T-helper 1 cell treated with Interleukin-12 subunit alpha and Interleukin-12 subunit beta and Interleukin-4 antibody, amounts not matched to agents 30 μg/mL and 1 μg/mL, for 36 hours (primary cell): ENCODE measurements around the gene TNFRSF18.

Experiments
- H3K27ac Mint-ChIP-seq: one replicate; pipeline ENCODE4 v1.8.0; 2021; ENCODE audit warnings: mild to moderate bottlenecking, mixed read lengths
- H3K27me3 Mint-ChIP-seq: one replicate; pipeline ENCODE4 v1.8.0; 2021; ENCODE audit warnings: low read depth, mixed read lengths
- H3K36me3 Mint-ChIP-seq: one replicate; pipeline ENCODE4 v1.8.0; 2021; ENCODE audit warnings: low read depth, mixed read lengths
- H3K4me1 Mint-ChIP-seq: one replicate; pipeline ENCODE4 v1.8.0; 2021; ENCODE audit warnings: low read depth, mixed read lengths
- H3K4me3 Mint-ChIP-seq: one replicate; pipeline ENCODE4 v1.8.0; 2021; ENCODE audit warnings: mild to moderate bottlenecking, moderate library complexity, mixed read lengths
- H3K9me3 Mint-ChIP-seq: one replicate; pipeline ENCODE4 v1.8.0; 2021; ENCODE audit warnings: mixed read lengths

TNFRSF18 gene

GRCh38 chr1:1236176-1236763 is 29.9 kb upstream of the TNFRSF18 start:
- Mint-ChIP-seq H3K9me3 (no peaks in the 10 kb centered on the region), H3K27ac (no peak overlapping the region), H3K4me3 (no peak overlapping the region), H3K4me1 (peaks cover 6% of the 10 kb centered on the region), H3K36me3 (peaks cover 12% of the 10 kb centered on the region), H3K27me3 (no peaks in the 10 kb centered on the region)

- Mint-ChIP-seq H3K27ac (no peak overlapping the region), H3K4me1 (peaks cover 13% of the 10 kb centered on the region), H3K27me3 (no peaks in the 10 kb centered on the region), H3K4me3 (no peak overlapping the region), H3K36me3 (peaks cover 16% of the 10 kb centered on the region), H3K9me3 (no peaks in the 10 kb centered on the region)
Observed at GRCh38 chr1:1235016-1235744, 28.8 kb upstream of the TNFRSF18 start.

GRCh38 chr1:1234180-1234808 is 27.9 kb upstream of the TNFRSF18 start:
- peaks cover 24% of the 10 kb centered on the region for H3K36me3 Mint-ChIP-seq
- H3K4me3 Mint-ChIP-seq = peak overlapping the region; percentile 14
- H3K4me1 Mint-ChIP-seq = peaks cover 21% of the 10 kb centered on the region
- peak overlapping the region; percentile 45 for H3K27ac Mint-ChIP-seq
- no peaks in the 10 kb centered on the region for H3K27me3 Mint-ChIP-seq
- H3K9me3 Mint-ChIP-seq = no peaks in the 10 kb centered on the region

GRCh38 chr1:1233567-1233892 is 27.1 kb upstream of the TNFRSF18 start:
- Mint-ChIP-seq H3K27me3 (no peaks in the 10 kb centered on the region), H3K36me3 (peaks cover 24% of the 10 kb centered on the region), H3K27ac (peak overlapping the region; percentile 89), H3K4me1 (peaks cover 21% of the 10 kb centered on the region), H3K9me3 (no peaks in the 10 kb centered on the region), H3K4me3 (peak overlapping the region; percentile 86)

GRCh38 chr1:1232796-1233566 is 26.6 kb upstream of the TNFRSF18 start:
- H3K27me3 Mint-ChIP-seq = no peaks in the 10 kb centered on the region
- peaks cover 21% of the 10 kb centered on the region for H3K4me1 Mint-ChIP-seq
- H3K36me3 Mint-ChIP-seq = peaks cover 24% of the 10 kb centered on the region
- peak overlapping the region; percentile 86 for H3K4me3 Mint-ChIP-seq
- no peaks in the 10 kb centered on the region for H3K9me3 Mint-ChIP-seq
- H3K27ac Mint-ChIP-seq = peak overlapping the region; percentile 89

GRCh38 chr1:1232208-1232795 is 25.9 kb upstream of the TNFRSF18 start, which contains the start of gene B3GALT6:
TSS of gene B3GALT6 (plus strand) at chr1:1232237. CDS start at chr1:1232279, 42 bp downstream.
- Mint-ChIP-seq H3K4me1 (peaks cover 21% of the 10 kb centered on the region), H3K27me3 (no peaks in the 10 kb centered on the region), H3K27ac (peak within 1 kb of the TSS; percentile 88), H3K4me3 (peak within 1 kb of the TSS; percentile 91), H3K36me3 (peaks cover 24% of the 10 kb centered on the region), H3K9me3 (no peaks in the 10 kb centered on the region)

GRCh38 chr1:1231400-1232207 is 25.2 kb upstream of the TNFRSF18 start, which contains the start of gene SDF4:
TSS of gene SDF4 (minus strand) at chr1:1232001. CDS start at chr1:1228772, 3,229 bp downstream.
- Mint-ChIP-seq H3K9me3 (no peaks in the 10 kb centered on the region), H3K27ac (peak within 1 kb of the TSS; percentile 88), H3K36me3 (peaks cover 24% of the 10 kb centered on the region), H3K4me3 (peak within 1 kb of the TSS; percentile 91), H3K4me1 (peaks cover 21% of the 10 kb centered on the region), H3K27me3 (no peaks in the 10 kb centered on the region)

- H3K27ac Mint-ChIP-seq = peak overlapping the region; percentile 88
- peaks cover 26% of the 10 kb centered on the region for H3K36me3 Mint-ChIP-seq
- H3K9me3 Mint-ChIP-seq = no peaks in the 10 kb centered on the region
- H3K4me1 Mint-ChIP-seq = peaks cover 21% of the 10 kb centered on the region
- H3K4me3 Mint-ChIP-seq = peak overlapping the region; percentile 91
- H3K27me3 Mint-ChIP-seq = no peaks in the 10 kb centered on the region
Observed at GRCh38 chr1:1230656-1231399, 24.4 kb upstream of the TNFRSF18 start.

GRCh38 chr1:1229770-1230169 is 23.4 kb upstream of the TNFRSF18 start:
- Mint-ChIP-seq H3K27me3 (no peaks in the 10 kb centered on the region), H3K4me1 (peaks cover 21% of the 10 kb centered on the region), H3K27ac (no peak overlapping the region), H3K4me3 (peak overlapping the region; percentile 29), H3K9me3 (no peaks in the 10 kb centered on the region), H3K36me3 (peaks cover 31% of the 10 kb centered on the region)

GRCh38 chr1:1228596-1229321 is 22.4 kb upstream of the TNFRSF18 start:
- no peaks in the 10 kb centered on the region for H3K9me3 Mint-ChIP-seq
- H3K27me3 Mint-ChIP-seq = no peaks in the 10 kb centered on the region
- H3K27ac Mint-ChIP-seq = no peak overlapping the region
- H3K4me3 Mint-ChIP-seq = no peak overlapping the region
- H3K36me3 Mint-ChIP-seq = peaks cover 27% of the 10 kb centered on the region
- peaks cover 19% of the 10 kb centered on the region for H3K4me1 Mint-ChIP-seq

- Mint-ChIP-seq H3K27me3 (no peaks in the 10 kb centered on the region), H3K27ac (no peak overlapping the region), H3K4me1 (peaks cover 15% of the 10 kb centered on the region), H3K4me3 (no peak overlapping the region), H3K9me3 (no peaks in the 10 kb centered on the region), H3K36me3 (peaks cover 25% of the 10 kb centered on the region)
Observed at GRCh38 chr1:1228187-1228586, 21.8 kb upstream of the TNFRSF18 start.

- Mint-ChIP-seq H3K9me3 (no peaks in the 10 kb centered on the region), H3K4me3 (no peak overlapping the region), H3K4me1 (peaks cover 15% of the 10 kb centered on the region), H3K27ac (no peak overlapping the region), H3K27me3 (no peaks in the 10 kb centered on the region), H3K36me3 (peaks cover 33% of the 10 kb centered on the region)
Observed at GRCh38 chr1:1227386-1227785, 21.0 kb upstream of the TNFRSF18 start.
